H7 (cell line): ENCODE measurements around the gene CRYBA1. TPM values are rescaled to one million over a fixed set of nuclear protein-coding genes. Genes with fewer than 3 reads are reported as not detected.
"Not testable (repeated sequence)": the region's sequence is repeated elsewhere in the genome, so short reads cannot be mapped to it uniquely, and the experiment has no call there.

Experiments
- DNase-seq: peaks from one replicate; pipeline ENCODE4 v3.0.0; 2012
- H3K27me3 ChIP-seq: 2 replicates; pipeline ENCODE4 v1.6.0; 2011; ENCODE audit warnings: mild to moderate bottlenecking, low read length; ENCODE audit not compliant: control insufficient read depth, insufficient read depth
- H3K36me3 ChIP-seq: replicated peaks from 2 replicates; pipeline ENCODE4 v1.5.1; 2011; ENCODE audit warnings: low read length; ENCODE audit not compliant: control insufficient read depth, insufficient read depth
- H3K4me3 ChIP-seq: 2 replicates; pipeline ENCODE4 v1.5.1; 2011; ENCODE audit warnings: low read depth, mild to moderate bottlenecking, control low read depth, low read length, moderate library complexity; ENCODE audit not compliant: insufficient read depth
- total RNA-seq: library from RNA; depleted of rRNA; stranded (reverse); fragments of >200 nt; shearing (Covaris generic); gene quantifications from 2 replicates; pipeline ENCODE4 v1.2.3, GENCODE V29; 2014

CRYBA1 gene
- total RNA-seq, 1 experiment from 2014 or later = not detected

GRCh38 chr17:29219378-29220047 is 27.1 kb upstream of the CRYBA1 start:
- H3K4me3 ChIP-seq = no peak overlapping the region
- DNase-seq = peak; percentile 89
- no peaks in the 10 kb centered on the region for H3K36me3 ChIP-seq
- H3K27me3 ChIP-seq = no peaks in the 10 kb centered on the region

GRCh38 chr17:29221338-29221737 is 25.3 kb upstream of the CRYBA1 start:
- H3K4me3 ChIP-seq, DNase-seq, H3K36me3 ChIP-seq, H3K27me3 ChIP-seq: not testable (repeated sequence)

GRCh38 chr17:29225396-29225795 is 21.3 kb upstream of the CRYBA1 start:
- DNase-seq = no peak
- Histone ChIP-seq H3K27me3 (no peaks in the 10 kb centered on the region), H3K36me3 (no peaks in the 10 kb centered on the region), H3K4me3 (no peak overlapping the region)

- DNase-seq = no peak
- Histone ChIP-seq H3K27me3 (no peaks in the 10 kb centered on the region), H3K4me3 (no peak overlapping the region), H3K36me3 (no peaks in the 10 kb centered on the region)
Observed at GRCh38 chr17:29233301-29233700, 13.4 kb upstream of the CRYBA1 start.

GRCh38 chr17:29234972-29235371 is 11.7 kb upstream of the CRYBA1 start:
- not testable (repeated sequence) for H3K36me3 ChIP-seq, H3K27me3 ChIP-seq, DNase-seq, H3K4me3 ChIP-seq

- Histone ChIP-seq H3K4me3 (no peak overlapping the region), H3K36me3 (no peaks in the 10 kb centered on the region), H3K27me3 (no peaks in the 10 kb centered on the region)
- DNase-seq = no peak
Observed at GRCh38 chr17:29235904-29236303, 10.8 kb upstream of the CRYBA1 start.

GRCh38 chr17:29237476-29238132 is 9.1 kb upstream of the CRYBA1 start:
- H3K36me3 ChIP-seq = no peaks in the 10 kb centered on the region
- H3K27me3 ChIP-seq = no peaks in the 10 kb centered on the region
- DNase-seq = no peak
- H3K4me3 ChIP-seq = no peak overlapping the region

- H3K36me3 ChIP-seq = no peaks in the 10 kb centered on the region
- no peaks in the 10 kb centered on the region for H3K27me3 ChIP-seq
- no peak for DNase-seq
- no peak overlapping the region for H3K4me3 ChIP-seq
Observed at GRCh38 chr17:29238133-29238850, 8.4 kb upstream of the CRYBA1 start.

- H3K4me3 ChIP-seq = no peak overlapping the region
- no peak for DNase-seq
- no peaks in the 10 kb centered on the region for H3K27me3 ChIP-seq
- no peaks in the 10 kb centered on the region for H3K36me3 ChIP-seq
Observed at GRCh38 chr17:29240477-29240876, 6.2 kb upstream of the CRYBA1 start.

- no peaks in the 10 kb centered on the region for H3K36me3 ChIP-seq
- no peaks in the 10 kb centered on the region for H3K27me3 ChIP-seq
- peak; percentile 66 for DNase-seq
- no peak overlapping the region for H3K4me3 ChIP-seq
Observed at GRCh38 chr17:29240968-29241963, 5.4 kb upstream of the CRYBA1 start.

GRCh38 chr17:29242051-29242450 is 4.6 kb upstream of the CRYBA1 start:
- no peaks in the 10 kb centered on the region for H3K36me3 ChIP-seq
- H3K27me3 ChIP-seq = no peaks in the 10 kb centered on the region
- H3K4me3 ChIP-seq = no peak overlapping the region
- DNase-seq = no peak

- DNase-seq = no peak
- no peaks in the 10 kb centered on the region for H3K27me3 ChIP-seq
- no peaks in the 10 kb centered on the region for H3K36me3 ChIP-seq
- no peak overlapping the region for H3K4me3 ChIP-seq
Observed at GRCh38 chr17:29242790-29243189, 3.9 kb upstream of the CRYBA1 start.

GRCh38 chr17:29243792-29244191 is 2.9 kb upstream of the CRYBA1 start:
- Histone ChIP-seq H3K4me3 (no peak overlapping the region), H3K27me3 (no peaks in the 10 kb centered on the region), H3K36me3 (no peaks in the 10 kb centered on the region)
- DNase-seq = peak; percentile 68

- no peak overlapping the region for H3K4me3 ChIP-seq
- no peaks in the 10 kb centered on the region for H3K36me3 ChIP-seq
Observed at GRCh38 chr17:29245401-29245800, 1.3 kb upstream of the CRYBA1 start.

More at GRCh38 chr17:29245401-29245800, 1.3 kb upstream of the CRYBA1 start:
- no peaks in the 10 kb centered on the region for H3K27me3 ChIP-seq
- no peak for DNase-seq
